Stimulated activated naive CD8-positive, alpha-beta T cell treated with anti-CD3 and anti-CD28 coated beads, Interleukin-15, Interleukin-2, amounts not matched to agents 100 ng/mL and 50 ng/mL, for 24 hours (primary cell): ENCODE results near the gene ANKFY1.

Experiments
- H3K27ac Mint-ChIP-seq: one replicate; pipeline ENCODE4 v1.8.0; 2021; ENCODE audit warnings: mild to moderate bottlenecking, mixed read lengths
- H3K27me3 Mint-ChIP-seq: one replicate; pipeline ENCODE4 v1.8.0; 2021; ENCODE audit warnings: mixed read lengths
- H3K36me3 Mint-ChIP-seq: one replicate; pipeline ENCODE4 v1.8.0; 2021; ENCODE audit warnings: low read depth, mixed read lengths
- H3K4me1 Mint-ChIP-seq: one replicate; pipeline ENCODE4 v1.8.0; 2021; ENCODE audit warnings: low read depth, mixed read lengths
- H3K4me3 Mint-ChIP-seq: one replicate; pipeline ENCODE4 v1.8.0; 2021; ENCODE audit warnings: mild to moderate bottlenecking, mixed read lengths
- H3K9me3 Mint-ChIP-seq: one replicate; pipeline ENCODE4 v1.8.0; 2021; ENCODE audit warnings: mixed read lengths

The ANKFY1 gene

GRCh38 chr17:4185656-4186055 lies 78.1 kb downstream of the ANKFY1 start:
- H3K9me3 Mint-ChIP-seq: no peaks in the 10 kb centered on the region

GRCh38 chr17:4184811-4185210 lies 79.0 kb downstream of the ANKFY1 start:
- no peak overlapping the region for H3K4me3 Mint-ChIP-seq
- peaks cover 3% of the 10 kb centered on the region for H3K4me1 Mint-ChIP-seq
- peaks cover 69% of the 10 kb centered on the region for H3K36me3 Mint-ChIP-seq
- no peaks in the 10 kb centered on the region for H3K27me3 Mint-ChIP-seq
- no peaks in the 10 kb centered on the region for H3K9me3 Mint-ChIP-seq
- no peak overlapping the region for H3K27ac Mint-ChIP-seq

More at GRCh38 chr17:4185656-4186055, 78.1 kb downstream of the ANKFY1 start:
- H3K27me3 Mint-ChIP-seq: no peaks in the 10 kb centered on the region
- H3K4me1 Mint-ChIP-seq: peaks cover 3% of the 10 kb centered on the region
- no peak overlapping the region for H3K27ac Mint-ChIP-seq
- no peak overlapping the region for H3K4me3 Mint-ChIP-seq
- H3K36me3 Mint-ChIP-seq: peaks cover 67% of the 10 kb centered on the region

GRCh38 chr17:4182043-4182442 lies 81.7 kb downstream of the ANKFY1 start:
- Mint-ChIP-seq H3K27me3 (no peaks in the 10 kb centered on the region), H3K27ac (no peak overlapping the region), H3K36me3 (peaks cover 84% of the 10 kb centered on the region), H3K4me3 (no peak overlapping the region), H3K4me1 (peaks cover 12% of the 10 kb centered on the region), H3K9me3 (no peaks in the 10 kb centered on the region)

- Mint-ChIP-seq H3K9me3 (no peaks in the 10 kb centered on the region), H3K27me3 (no peaks in the 10 kb centered on the region), H3K36me3 (peaks cover 83% of the 10 kb centered on the region), H3K27ac (no peak overlapping the region), H3K4me3 (no peak overlapping the region), H3K4me1 (peaks cover 25% of the 10 kb centered on the region)
These were observed 83.0 kb downstream of the ANKFY1 start for GRCh38 chr17:4180791-4181190.

- Mint-ChIP-seq H3K27ac (no peak overlapping the region), H3K4me1 (peaks cover 42% of the 10 kb centered on the region), H3K4me3 (no peak overlapping the region), H3K36me3 (peaks cover 92% of the 10 kb centered on the region), H3K27me3 (no peaks in the 10 kb centered on the region), H3K9me3 (no peaks in the 10 kb centered on the region)
These were observed 84.7 kb downstream of the ANKFY1 start for GRCh38 chr17:4179071-4179470.

GRCh38 chr17:4178651-4179050 lies 85.1 kb downstream of the ANKFY1 start:
- no peak overlapping the region for H3K27ac Mint-ChIP-seq

GRCh38 chr17:4177806-4178205 lies 86.0 kb downstream of the ANKFY1 start:
- H3K9me3 Mint-ChIP-seq: no peaks in the 10 kb centered on the region
- no peaks in the 10 kb centered on the region for H3K27me3 Mint-ChIP-seq
- H3K27ac Mint-ChIP-seq: no peak overlapping the region
- H3K4me1 Mint-ChIP-seq: peaks cover 48% of the 10 kb centered on the region
- H3K4me3 Mint-ChIP-seq: no peak overlapping the region
- H3K36me3 Mint-ChIP-seq: peaks cover 85% of the 10 kb centered on the region

More at GRCh38 chr17:4178651-4179050, 85.1 kb downstream of the ANKFY1 start:
- no peaks in the 10 kb centered on the region for H3K27me3 Mint-ChIP-seq
- H3K36me3 Mint-ChIP-seq: peaks cover 92% of the 10 kb centered on the region
- H3K4me1 Mint-ChIP-seq: peaks cover 46% of the 10 kb centered on the region
- H3K4me3 Mint-ChIP-seq: no peak overlapping the region
- H3K9me3 Mint-ChIP-seq: no peaks in the 10 kb centered on the region

- H3K27ac Mint-ChIP-seq: peak overlapping the region; percentile 87
- H3K4me1 Mint-ChIP-seq: peaks cover 48% of the 10 kb centered on the region
- H3K27me3 Mint-ChIP-seq: no peaks in the 10 kb centered on the region
- peak overlapping the region; percentile 74 for H3K4me3 Mint-ChIP-seq
- no peaks in the 10 kb centered on the region for H3K9me3 Mint-ChIP-seq
- H3K36me3 Mint-ChIP-seq: peaks cover 83% of the 10 kb centered on the region
These were observed 86.8 kb downstream of the ANKFY1 start for GRCh38 chr17:4176808-4177472.

GRCh38 chr17:4175921-4176807 lies 87.6 kb downstream of the ANKFY1 start:
- no peaks in the 10 kb centered on the region for H3K9me3 Mint-ChIP-seq
- H3K27me3 Mint-ChIP-seq: no peaks in the 10 kb centered on the region
- peak overlapping the region; percentile 74 for H3K4me3 Mint-ChIP-seq
- peaks cover 48% of the 10 kb centered on the region for H3K4me1 Mint-ChIP-seq
- H3K27ac Mint-ChIP-seq: peak overlapping the region; percentile 87
- peaks cover 83% of the 10 kb centered on the region for H3K36me3 Mint-ChIP-seq

GRCh38 chr17:4174556-4174955 lies 89.2 kb downstream of the ANKFY1 start:
- no peak overlapping the region for H3K4me3 Mint-ChIP-seq
- H3K4me1 Mint-ChIP-seq: peaks cover 48% of the 10 kb centered on the region
- peaks cover 85% of the 10 kb centered on the region for H3K36me3 Mint-ChIP-seq
- H3K9me3 Mint-ChIP-seq: no peaks in the 10 kb centered on the region
- H3K27ac Mint-ChIP-seq: peak overlapping the region; percentile 18
- no peaks in the 10 kb centered on the region for H3K27me3 Mint-ChIP-seq

- H3K4me1 Mint-ChIP-seq: peaks cover 48% of the 10 kb centered on the region
- no peaks in the 10 kb centered on the region for H3K9me3 Mint-ChIP-seq
- H3K27me3 Mint-ChIP-seq: no peaks in the 10 kb centered on the region
- peak overlapping the region; percentile 18 for H3K27ac Mint-ChIP-seq
- peaks cover 85% of the 10 kb centered on the region for H3K36me3 Mint-ChIP-seq
- no peak overlapping the region for H3K4me3 Mint-ChIP-seq
These were observed 90.0 kb downstream of the ANKFY1 start for GRCh38 chr17:4173781-4174180.

GRCh38 chr17:4172356-4172755 lies 91.4 kb downstream of the ANKFY1 start:
- Mint-ChIP-seq H3K4me1 (peaks cover 45% of the 10 kb centered on the region), H3K27ac (no peak overlapping the region), H3K36me3 (peaks cover 78% of the 10 kb centered on the region)

GRCh38 chr17:4170639-4171280 lies 93.0 kb downstream of the ANKFY1 start:
- Mint-ChIP-seq H3K27ac (no peak overlapping the region), H3K36me3 (peaks cover 79% of the 10 kb centered on the region), H3K4me1 (peaks cover 29% of the 10 kb centered on the region), H3K27me3 (no peaks in the 10 kb centered on the region), H3K4me3 (no peak overlapping the region), H3K9me3 (no peaks in the 10 kb centered on the region)

More at GRCh38 chr17:4172356-4172755, 91.4 kb downstream of the ANKFY1 start:
- Mint-ChIP-seq H3K9me3 (no peaks in the 10 kb centered on the region), H3K4me3 (no peak overlapping the region), H3K27me3 (no peaks in the 10 kb centered on the region)

GRCh38 chr17:4167786-4168185 lies 96.0 kb downstream of the ANKFY1 start:
- Mint-ChIP-seq H3K4me1 (peaks cover 6% of the 10 kb centered on the region), H3K36me3 (peaks cover 68% of the 10 kb centered on the region), H3K9me3 (no peaks in the 10 kb centered on the region), H3K4me3 (no peak overlapping the region), H3K27me3 (no peaks in the 10 kb centered on the region), H3K27ac (no peak overlapping the region)

- H3K27ac Mint-ChIP-seq: no peak overlapping the region
- H3K36me3 Mint-ChIP-seq: peaks cover 57% of the 10 kb centered on the region
- H3K27me3 Mint-ChIP-seq: no peaks in the 10 kb centered on the region
- peaks cover 6% of the 10 kb centered on the region for H3K4me1 Mint-ChIP-seq
- H3K9me3 Mint-ChIP-seq: no peaks in the 10 kb centered on the region
- H3K4me3 Mint-ChIP-seq: no peak overlapping the region
These were observed 97.4 kb downstream of the ANKFY1 start for GRCh38 chr17:4166419-4166818.
